Thymus (tissue), 11 donors: Measurements from ENCODE around the gene LUC7L2. TPM values are rescaled to one million over a fixed set of nuclear protein-coding genes. Genes with fewer than 3 reads are reported as not detected.
"Not testable (repeated sequence)": the region's sequence is repeated elsewhere in the genome, so short reads cannot be mapped to it uniquely, and the experiment has no call there.

Source experiments
- DNase-seq, 9 donors: peaks; one replicate each; pipeline ENCODE4 v3.0.0-alpha.2; 2013; ENCODE audit warnings: low spot score in 9 of 9, low read depth in 6 of 9, missing footprints in 1 of 9
- H3K27ac ChIP-seq, 2 donors: one replicate each; pipeline ENCODE4 v1.5.1; 2013; ENCODE audit warnings: control low read depth in 1 of 2, low read depth in 1 of 2, low read length in 1 of 2, mild to moderate bottlenecking in 1 of 2, moderate library complexity in 1 of 2
- H3K27me3 ChIP-seq, 2 donors: one replicate each; pipeline ENCODE4 v1.5.1; 2013; ENCODE audit warnings: low read length in 1 of 2; ENCODE audit not compliant: control insufficient read depth in 2 of 2, insufficient read depth in 1 of 2
- H3K36me3 ChIP-seq, 2 donors: one replicate each; pipeline ENCODE4 v1.5.1; 2013; ENCODE audit warnings: low read length in 1 of 2, mild to moderate bottlenecking in 1 of 2, moderate library complexity in 1 of 2; ENCODE audit not compliant: control insufficient read depth in 2 of 2, insufficient read depth in 2 of 2
- H3K4me1 ChIP-seq, 2 donors: one replicate each; pipeline ENCODE4 v1.5.1; 2013; ENCODE audit warnings: low read length in 2 of 2; ENCODE audit not compliant: control insufficient read depth in 2 of 2, insufficient read depth in 2 of 2
- H3K4me3 ChIP-seq, 2 donors: one replicate each; pipeline ENCODE4 v1.5.1; 2013; ENCODE audit warnings: low read length in 2 of 2, control low read depth in 1 of 2, mild to moderate bottlenecking in 1 of 2
- H3K9me3 ChIP-seq, 2 donors: one replicate each; pipeline ENCODE4 v1.5.1; 2013; ENCODE audit warnings: low read length in 1 of 2, mild to moderate bottlenecking in 1 of 2; ENCODE audit not compliant: control insufficient read depth in 2 of 2, insufficient read depth in 1 of 2
- WGBS: extraction: QIAGEN DNeasy Blood & Tissue Kit; methylation state at CpG from one replicate; pipeline ENCODE4 v1.1.7; 2013; 5-methylcytosine and 5-hydroxymethylcytosine counted together
- polyA plus RNA-seq: library from polyadenylated mRNA; stranded (reverse); fragments of 200-250 nt; gene quantifications from one replicate; pipeline ENCODE4 v1.2.3, GENCODE V29; 2013
- total RNA-seq: library from RNA; stranded (reverse); fragments of 120-200 nt; gene quantifications from one replicate; pipeline ENCODE4 v1.2.4, GENCODE V29; 2013
- donor health status: healthy.

LUC7L2 gene
- total and polyA plus RNA-seq, 2 donors = 44.1 to 108 TPM

DNA sequence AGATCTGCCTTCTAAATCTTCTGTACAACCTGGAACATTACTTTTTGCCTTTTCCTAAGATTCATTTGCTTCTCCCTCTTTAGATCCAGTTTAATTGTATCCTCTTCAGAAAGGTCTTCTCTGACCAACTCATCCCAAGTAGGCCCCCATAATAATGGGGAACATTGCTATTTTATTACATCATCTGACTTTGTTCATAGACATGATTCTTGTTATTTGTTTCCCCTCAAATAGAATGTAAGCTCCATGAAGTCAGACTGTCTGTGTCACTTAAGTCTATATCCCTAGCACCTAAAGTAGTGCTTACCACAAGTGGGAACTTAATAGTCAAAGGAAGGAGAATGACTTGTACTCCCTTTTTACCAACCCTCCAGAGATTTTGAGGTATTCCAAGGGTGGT is 37.5 kb downstream of the LUC7L2 start:
- no peak overlapping the region for H3K4me3 ChIP-seq
- H3K9me3 ChIP-seq = no peaks in the 10 kb centered on the region
- peaks cover 17 to 61% of the 10 kb centered on the region in 2 donors for H3K36me3 ChIP-seq
- no peak overlapping the region for H3K27ac ChIP-seq
- H3K4me1 ChIP-seq = peaks cover 9 to 12% of the 10 kb centered on the region in 2 donors
- no peak for DNase-seq
- H3K27me3 ChIP-seq = no peaks in the 10 kb centered on the region

DNA sequence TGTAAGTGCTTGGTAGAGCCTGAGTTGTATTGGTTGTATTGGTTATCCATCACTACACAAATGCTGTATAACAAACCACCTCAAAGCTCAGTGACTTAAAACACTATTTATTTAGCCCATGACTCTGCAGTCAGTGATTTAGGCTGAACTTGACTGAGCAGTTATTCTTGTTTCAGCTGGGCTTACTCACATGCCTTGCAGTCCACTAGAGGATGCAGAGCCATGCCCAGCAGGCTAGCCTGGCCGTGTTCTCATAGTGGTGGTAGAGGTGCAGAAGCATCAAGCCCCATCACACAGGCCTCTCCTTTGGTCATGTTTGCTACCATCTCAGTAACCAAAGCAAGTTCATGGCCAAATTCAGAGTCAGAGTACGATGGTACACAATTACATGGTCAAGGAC is 43.9 kb downstream of the LUC7L2 start:
- DNase-seq = no peak
- Histone ChIP-seq H3K27ac (no peak overlapping the region), H3K9me3 (no peaks in the 10 kb centered on the region), H3K27me3 (no peaks in the 10 kb centered on the region), H3K4me1 (no peaks in the 10 kb centered on the region), H3K36me3 (peaks cover 42 to 78% of the 10 kb centered on the region in 2 donors), H3K4me3 (no peak overlapping the region)
- WGBS = 99% methylated on average over 2 of the region's 2 CpGs

DNA sequence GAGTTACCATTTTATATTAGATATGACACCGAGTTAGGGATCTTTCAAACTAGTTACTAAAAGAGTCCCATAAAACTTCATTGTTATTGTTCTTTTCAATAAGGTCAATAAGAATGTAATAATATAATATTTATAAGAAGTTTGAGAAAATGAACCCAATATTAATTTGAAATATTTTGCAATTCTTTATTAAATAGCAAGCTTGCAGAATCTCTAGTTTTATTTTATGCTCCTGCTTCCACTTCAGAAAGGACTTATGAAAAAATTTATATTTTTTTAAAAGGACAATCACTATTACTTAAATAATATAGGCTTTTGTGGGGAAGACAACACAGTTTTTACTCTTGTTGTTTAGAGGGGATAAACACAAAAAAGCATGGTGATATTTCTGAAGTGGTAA is 47.9 kb downstream of the LUC7L2 start:
- no peaks in the 10 kb centered on the region for H3K9me3 ChIP-seq
- peaks cover 33 to 82% of the 10 kb centered on the region in 2 donors for H3K36me3 ChIP-seq
- no peak overlapping the region for H3K27ac ChIP-seq
- H3K4me3 ChIP-seq = no peak overlapping the region
- 99% methylated on average over 1 of the region's 1 CpG for WGBS
- no peaks in the 10 kb centered on the region for H3K4me1 ChIP-seq
- no peak for DNase-seq
- no peaks in the 10 kb centered on the region for H3K27me3 ChIP-seq

DNA sequence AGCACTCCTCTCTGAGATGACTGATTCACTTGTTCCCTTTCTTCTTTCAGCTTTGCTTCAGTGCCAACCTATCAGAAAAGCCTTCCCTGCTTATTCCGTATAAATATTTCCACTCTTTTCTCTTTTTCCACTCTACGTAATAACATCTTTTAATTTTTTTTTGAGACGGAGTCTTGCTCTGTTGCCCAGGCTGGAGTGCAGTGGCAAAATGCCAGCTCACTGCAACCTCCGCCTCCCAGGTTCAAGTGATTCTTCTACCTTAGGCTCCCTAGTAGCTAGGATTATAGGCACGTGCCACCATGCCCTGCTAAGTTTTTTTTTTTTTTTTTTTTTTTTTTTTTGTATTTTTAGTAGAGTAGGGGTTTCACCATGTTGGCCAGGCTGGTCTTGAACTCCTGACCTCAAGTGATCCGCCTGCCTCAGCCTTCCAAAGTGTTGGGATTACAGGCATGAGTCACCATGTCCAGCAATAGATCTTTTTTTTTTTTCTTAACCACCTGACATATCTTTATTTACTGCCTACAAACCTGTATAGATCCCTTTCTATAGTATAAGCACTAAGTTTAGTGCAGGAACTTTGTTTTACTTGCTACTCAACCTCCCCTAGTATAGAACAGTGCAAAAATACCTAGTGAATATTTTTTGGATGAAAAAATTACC is 55.2 kb downstream of the LUC7L2 start:
- H3K36me3 ChIP-seq = peaks cover 22 to 81% of the 10 kb centered on the region in 2 donors
- not testable (repeated sequence) for H3K4me3 ChIP-seq, DNase-seq, H3K4me1 ChIP-seq, H3K27ac ChIP-seq, H3K9me3 ChIP-seq, H3K27me3 ChIP-seq
- WGBS = 98% methylated on average over 6 of the region's 6 CpGs

DNA sequence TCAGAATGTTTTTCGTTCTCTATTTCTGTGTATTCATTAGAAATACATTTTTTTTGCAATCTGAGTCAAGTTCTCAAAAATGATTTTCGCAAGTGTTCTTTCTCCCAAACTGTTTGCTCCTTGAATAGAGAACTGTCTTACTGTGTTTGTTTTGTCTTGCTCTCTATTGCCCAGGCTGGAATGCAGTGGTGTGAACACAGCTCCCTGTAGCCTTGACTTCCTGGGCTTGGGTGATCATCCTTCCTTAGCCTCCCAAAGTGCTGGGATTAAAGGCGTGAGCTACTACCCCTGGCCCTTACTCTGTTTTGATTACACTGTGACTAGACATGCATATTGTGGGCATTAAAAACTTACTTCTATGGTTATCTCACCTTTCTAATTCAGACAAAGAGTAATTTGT is 56.7 kb downstream of the LUC7L2 start:
- no peak for DNase-seq
- no peak overlapping the region for H3K27ac ChIP-seq
- H3K4me3 ChIP-seq = no peak overlapping the region
- WGBS = 97% methylated on average over 3 of the region's 3 CpGs
- H3K27me3 ChIP-seq = no peaks in the 10 kb centered on the region
- H3K36me3 ChIP-seq = peaks cover 27 to 86% of the 10 kb centered on the region in 2 donors
- H3K4me1 ChIP-seq = no peaks in the 10 kb centered on the region
- no peaks in the 10 kb centered on the region for H3K9me3 ChIP-seq

DNA sequence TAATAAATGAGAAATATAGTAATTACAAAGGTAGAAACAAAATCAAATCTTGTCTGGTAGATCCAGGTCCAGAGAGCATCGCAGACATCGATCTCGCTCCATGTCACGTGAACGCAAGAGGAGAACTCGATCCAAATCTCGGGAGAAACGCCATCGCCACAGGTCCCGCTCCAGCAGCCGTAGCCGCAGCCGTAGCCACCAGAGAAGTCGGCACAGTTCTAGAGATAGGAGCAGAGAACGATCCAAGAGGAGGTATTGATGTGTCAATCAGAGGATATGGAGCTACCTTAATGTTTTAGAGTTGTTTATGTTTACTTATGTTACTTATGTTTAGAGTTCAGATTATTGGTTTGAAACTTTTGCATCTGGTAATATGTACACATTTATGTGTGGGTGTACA is 57.8 kb downstream of the LUC7L2 start:
- no peak for DNase-seq
- no peak overlapping the region for H3K4me3 ChIP-seq
- H3K4me1 ChIP-seq = no peaks in the 10 kb centered on the region
- peaks cover 31 to 86% of the 10 kb centered on the region in 2 donors for H3K36me3 ChIP-seq
- H3K9me3 ChIP-seq = no peaks in the 10 kb centered on the region
- H3K27me3 ChIP-seq = no peaks in the 10 kb centered on the region
- no peak overlapping the region for H3K27ac ChIP-seq
- WGBS = 98% methylated on average over 15 of the region's 15 CpGs

DNA sequence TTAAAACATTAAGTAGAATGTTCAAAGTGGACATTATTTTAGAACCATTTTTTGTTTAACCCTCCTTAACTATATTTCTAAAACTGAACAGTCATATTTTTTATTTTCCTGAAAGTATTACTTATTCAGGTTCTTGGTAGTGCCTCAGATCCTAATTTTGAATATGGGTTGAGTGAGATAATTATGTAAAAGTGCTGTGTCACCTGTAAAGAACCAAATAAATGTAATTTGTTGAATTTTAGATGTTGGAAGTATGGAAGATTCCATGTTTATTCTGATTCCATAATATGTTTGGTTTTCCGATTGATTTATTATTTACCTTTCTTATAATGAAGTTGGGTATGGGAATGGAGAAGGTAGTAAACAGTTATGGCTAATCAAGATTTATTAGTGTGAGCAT is 61.4 kb downstream of the LUC7L2 start:
- Histone ChIP-seq H3K27ac (no peak overlapping the region), H3K27me3 (no peaks in the 10 kb centered on the region), H3K9me3 (no peaks in the 10 kb centered on the region), H3K4me3 (no peak overlapping the region), H3K36me3 (peaks cover 32 to 77% of the 10 kb centered on the region in 2 donors), H3K4me1 (no peaks in the 10 kb centered on the region)
- 0% methylated on average over 1 of the region's 1 CpG for WGBS
- DNase-seq = no peak

DNA sequence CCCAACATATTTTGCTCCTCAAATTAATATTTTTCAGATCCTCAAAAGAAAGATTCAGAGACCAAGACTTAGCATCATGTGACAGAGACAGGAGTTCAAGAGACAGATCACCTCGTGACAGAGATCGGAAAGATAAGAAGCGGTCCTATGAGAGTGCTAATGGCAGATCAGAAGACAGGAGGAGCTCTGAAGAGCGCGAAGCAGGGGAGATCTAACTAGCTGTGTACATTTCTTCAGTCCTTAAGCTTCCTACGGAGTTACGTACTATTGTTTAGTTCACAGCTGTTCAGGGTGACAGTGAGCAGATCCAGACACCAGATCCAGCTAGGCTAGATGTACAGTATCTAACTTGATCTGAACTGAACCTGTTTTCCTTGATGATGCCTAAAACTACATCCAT is 62.4 kb downstream of the LUC7L2 start:
- no peak overlapping the region for H3K4me3 ChIP-seq
- no peak for DNase-seq
- 94% methylated on average over 7 of the region's 7 CpGs for WGBS
- peaks cover 32 to 74% of the 10 kb centered on the region in 2 donors for H3K36me3 ChIP-seq
- H3K27me3 ChIP-seq = no peaks in the 10 kb centered on the region
- no peak overlapping the region for H3K27ac ChIP-seq
- H3K4me1 ChIP-seq = no peaks in the 10 kb centered on the region
- no peaks in the 10 kb centered on the region for H3K9me3 ChIP-seq

DNA sequence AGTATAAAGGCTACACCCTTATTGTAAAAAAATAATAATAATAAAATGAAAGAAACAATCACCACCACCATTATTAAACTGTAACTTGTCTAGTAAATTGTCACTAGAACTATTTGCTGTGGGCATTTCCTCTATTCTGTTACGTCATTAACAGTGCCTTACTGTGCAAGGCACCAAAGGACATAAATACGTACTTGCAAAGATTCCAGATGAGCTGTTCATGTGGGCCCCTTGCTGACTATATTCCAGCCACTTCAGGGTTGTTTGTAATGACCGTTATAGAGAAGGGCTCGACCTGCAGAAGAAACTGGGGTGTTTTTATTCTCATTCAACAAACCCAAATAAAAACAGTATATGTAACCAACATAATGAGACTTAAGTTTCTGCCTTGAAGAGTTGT is 63.4 kb downstream of the LUC7L2 start:
- Histone ChIP-seq H3K36me3 (peaks cover 33 to 74% of the 10 kb centered on the region in 2 donors), H3K4me1 (no peaks in the 10 kb centered on the region), H3K27ac (no peak overlapping the region), H3K4me3 (no peak overlapping the region), H3K27me3 (no peaks in the 10 kb centered on the region), H3K9me3 (no peaks in the 10 kb centered on the region)
- no peak for DNase-seq
- 98% methylated on average over 4 of the region's 4 CpGs for WGBS
